Measurements from ENCODE around the gene DUSP3.
A peak's percentile ranks its signal among the peaks of the same experiment; 100 is the strongest.

The DUSP3 gene

DNA sequence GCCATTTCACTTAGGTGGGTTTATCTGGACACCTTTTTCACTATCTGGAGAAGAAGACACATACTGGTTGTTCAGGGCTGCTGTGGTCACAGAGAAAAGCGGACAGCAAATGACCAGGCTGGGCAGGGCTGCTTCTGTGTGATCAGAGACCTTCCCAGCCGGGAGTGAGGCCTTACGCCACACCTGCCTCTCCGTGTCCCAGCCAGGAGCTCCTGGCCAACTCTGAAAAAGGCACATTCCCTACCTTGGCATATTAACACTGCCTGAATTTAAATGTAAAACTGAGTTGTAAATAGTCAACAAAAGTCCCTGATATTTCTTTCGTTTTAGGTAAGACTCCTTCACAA, 11.1 kb downstream of the DUSP3 start:
- DNase-seq, result no peak

DNA sequence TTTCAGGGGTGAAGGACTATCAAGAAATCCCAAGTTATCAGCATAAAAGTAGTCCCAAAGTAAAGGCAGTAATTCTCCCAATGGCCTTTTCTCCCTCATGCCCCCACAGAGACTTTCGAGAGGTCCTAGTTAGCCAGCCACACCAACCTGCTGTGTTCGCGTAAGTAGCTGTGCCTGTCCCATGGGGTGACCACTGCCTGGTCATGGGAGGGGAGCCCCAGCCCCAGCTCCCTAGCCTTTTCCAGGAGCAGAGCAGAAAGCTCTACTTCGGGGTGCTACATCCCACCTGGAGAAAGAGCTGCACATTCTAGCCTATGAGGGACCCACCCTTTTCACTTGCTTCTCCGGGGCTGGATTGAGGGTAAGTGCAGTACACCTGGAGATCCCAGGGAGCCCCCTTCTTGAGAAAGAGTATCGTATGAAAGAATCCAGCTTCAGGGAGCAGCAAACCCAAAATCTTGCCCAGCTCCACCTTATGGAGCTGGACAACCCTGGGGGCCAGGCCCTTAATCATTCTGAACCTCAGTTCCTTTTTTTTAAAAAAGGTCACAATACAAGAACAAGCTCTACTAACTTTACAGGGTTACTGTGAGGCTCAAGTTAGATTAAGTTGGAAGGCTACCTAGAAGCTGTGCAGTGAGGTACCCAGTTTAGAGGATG, 11.6 kb downstream of the DUSP3 start:
- DNase-seq, result no peak

DNA sequence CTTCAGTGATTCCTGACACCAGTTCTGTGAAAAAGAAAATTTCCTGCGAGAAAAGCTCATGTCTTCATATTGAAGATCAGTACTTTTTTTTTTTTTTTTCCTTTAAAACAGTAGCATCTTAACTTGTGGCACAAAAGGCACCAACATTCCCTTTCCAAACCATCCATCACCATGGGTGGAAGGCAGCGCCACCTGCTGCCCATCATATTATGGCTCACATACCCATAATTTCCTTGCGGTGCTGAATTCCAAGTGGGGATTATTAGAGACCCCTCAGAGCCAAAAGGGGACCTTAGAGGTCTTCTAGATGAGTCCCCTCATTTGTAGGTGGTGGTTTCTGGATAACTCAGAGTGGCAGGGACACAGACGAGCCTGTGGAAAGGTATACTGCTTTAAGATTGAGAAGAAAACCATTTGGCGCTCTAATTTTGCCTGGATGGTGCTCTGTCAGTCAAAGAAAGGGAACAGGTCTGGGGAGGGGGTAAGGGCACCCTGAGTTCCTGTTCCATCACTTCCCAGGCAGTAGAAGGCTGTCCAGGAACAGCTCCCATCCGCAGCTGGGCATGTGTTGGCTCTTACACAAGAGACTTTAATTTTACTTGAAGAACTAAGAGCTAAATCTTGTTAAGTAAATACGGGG, 12.2 kb downstream of the DUSP3 start:
- DNase-seq, result peak; percentile 34

DNA sequence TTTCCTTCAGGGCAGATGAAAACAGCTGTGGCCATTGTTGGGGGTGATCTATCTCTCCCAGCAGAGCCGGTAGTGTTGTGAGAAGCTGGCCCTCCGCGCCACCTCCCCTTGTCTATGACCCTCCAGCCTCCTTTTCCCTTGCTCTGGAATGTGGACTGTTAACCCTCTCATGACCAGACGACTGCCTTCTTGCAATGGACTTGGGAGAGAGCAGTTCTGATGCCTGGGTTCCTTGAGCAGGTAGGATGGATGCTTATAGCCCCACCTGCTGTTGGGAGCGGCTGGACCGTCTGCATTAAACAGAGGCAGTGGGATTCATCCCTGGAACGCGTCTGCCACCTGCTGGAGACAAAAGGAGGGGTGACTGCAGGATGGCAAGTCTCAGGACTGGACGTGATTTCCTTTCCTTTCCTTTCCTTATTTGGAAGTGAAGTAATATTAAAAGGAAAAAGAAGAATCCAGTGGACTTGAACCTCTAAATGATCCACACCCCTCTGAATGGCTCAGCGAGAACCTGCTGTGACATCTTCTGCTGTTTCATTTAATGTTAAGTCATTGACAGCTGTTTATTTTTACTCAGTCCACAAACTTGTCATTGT, 18.4 kb downstream of the DUSP3 start:
- DNase-seq, result peak; percentile 80

DNA sequence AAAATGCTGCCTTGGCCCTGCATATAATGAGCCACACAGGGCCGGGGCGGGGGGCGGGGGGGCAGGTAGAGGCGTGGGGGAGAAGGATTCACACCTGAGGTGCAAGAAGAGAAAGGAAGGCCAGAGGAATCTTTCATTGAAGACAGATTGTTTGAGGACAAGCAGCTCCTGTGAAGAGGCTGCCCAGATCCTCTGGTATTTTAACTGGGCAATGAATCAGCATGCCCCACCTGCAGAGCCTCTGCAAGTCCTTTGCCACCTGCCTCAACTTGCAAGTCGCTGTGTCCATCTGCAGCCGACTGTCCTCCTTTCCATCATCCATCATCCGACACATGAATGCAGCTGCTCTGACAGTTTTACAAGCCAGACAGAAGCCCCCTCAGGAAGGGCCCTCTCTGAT, 18.9 kb downstream of the DUSP3 start:
- DNase-seq, result no peak

DNA sequence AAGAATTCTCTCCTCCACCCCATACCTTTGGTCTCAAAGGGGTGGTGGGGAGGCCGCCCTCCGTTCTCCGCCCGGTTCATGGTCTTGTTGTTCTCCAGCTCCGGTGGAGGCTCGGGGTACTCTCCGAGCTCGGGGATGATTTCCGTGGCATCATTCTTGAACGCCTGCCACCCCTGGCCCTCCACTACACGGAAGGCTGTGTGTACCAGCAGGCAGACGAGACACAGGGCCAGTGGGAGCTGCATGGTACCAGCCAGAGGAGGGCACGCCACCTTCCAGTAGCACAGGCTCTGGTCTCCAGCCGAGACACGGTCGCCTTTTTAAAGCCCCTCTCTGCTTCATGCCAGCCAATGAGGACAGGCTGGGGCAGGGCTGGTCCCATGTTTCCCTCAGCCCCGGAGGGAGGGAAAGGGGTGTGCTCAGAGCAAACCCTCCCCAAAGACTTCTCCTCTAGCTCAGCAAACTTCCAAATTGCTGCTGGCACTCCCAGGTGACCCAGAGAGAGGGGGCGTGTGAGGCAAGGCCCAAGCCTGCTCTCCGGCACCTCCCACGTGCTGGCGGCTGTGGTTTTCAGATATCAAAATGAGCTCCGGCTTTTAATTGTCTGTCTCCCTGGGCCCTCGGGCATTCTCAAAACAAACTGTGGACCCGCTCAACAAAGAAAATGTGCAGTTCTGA, 20.1 kb downstream of the DUSP3 start, which contains the start of gene SOST:
Gene SOST (minus strand): TSS at position 295 of the 678 bp plus-strand sequence. CDS start 50 bp downstream, at position 245.
- DNase-seq, result no peak

DNA sequence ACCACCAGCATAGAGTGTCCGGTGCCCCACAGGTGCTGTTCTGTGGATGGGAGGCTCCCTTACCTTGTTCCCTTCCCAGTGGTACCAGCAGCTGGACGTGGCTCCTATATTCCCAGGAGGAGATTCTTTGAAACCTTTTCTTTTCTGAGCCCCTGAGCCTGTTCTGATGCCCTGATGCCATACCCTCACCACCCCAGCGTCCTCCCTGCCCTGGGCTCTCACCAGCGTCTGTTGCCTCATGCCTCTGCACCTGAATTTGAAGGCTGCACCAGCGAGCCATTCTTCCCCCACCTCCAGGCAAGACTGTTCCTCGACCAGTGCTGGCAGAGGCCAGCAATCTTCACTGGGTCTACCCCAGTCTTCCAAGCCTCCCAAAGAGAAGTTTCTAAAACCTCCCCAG, 20.7 kb downstream of the DUSP3 start:
- no peak for DNase-seq

DNA sequence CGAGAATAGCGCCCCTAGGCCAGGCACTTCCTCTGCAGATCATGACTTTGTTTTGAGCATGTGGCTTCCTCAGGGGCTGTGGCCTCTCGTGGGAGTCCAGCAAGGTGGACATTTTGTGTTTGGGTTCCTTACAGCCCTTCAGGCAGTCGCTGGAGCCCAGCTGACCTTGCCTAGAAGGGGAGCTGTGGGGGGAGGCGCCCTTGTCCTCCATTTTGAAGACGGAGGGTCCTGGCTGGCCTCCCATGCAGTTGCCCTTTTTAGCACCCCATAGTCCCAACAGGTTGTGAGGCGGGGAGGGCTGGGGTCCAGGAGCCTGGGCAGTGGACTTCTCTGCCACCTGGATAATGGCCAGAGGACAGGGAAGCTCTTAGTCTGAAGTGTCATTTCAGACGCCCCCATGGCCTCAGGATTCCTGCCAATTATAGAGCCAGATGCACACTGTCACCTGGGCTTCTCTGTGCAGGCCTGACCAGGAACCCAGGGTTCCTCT, 21.6 kb downstream of the DUSP3 start:
- no peak for DNase-seq

DNA sequence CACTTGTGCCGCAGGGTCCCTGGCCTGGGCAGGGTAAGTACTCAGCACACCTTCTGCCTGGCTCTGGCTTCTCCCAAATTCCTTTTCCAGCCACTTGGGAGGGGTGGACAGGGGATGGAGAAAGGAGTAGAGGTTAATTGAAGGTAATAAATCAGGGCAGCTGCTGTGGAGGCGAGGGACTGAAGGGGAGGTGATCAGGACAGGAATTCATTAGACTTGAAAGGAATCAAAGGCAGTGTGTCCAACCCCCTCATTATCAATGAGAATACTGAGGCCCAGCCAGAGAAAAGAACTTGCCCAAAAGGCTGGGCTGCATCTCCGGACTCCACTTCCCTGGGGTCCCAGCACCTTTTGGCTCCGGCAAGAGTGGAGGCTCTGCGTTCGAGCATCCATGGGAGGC, 22.6 kb downstream of the DUSP3 start:
- DNase-seq, result no peak

DNA sequence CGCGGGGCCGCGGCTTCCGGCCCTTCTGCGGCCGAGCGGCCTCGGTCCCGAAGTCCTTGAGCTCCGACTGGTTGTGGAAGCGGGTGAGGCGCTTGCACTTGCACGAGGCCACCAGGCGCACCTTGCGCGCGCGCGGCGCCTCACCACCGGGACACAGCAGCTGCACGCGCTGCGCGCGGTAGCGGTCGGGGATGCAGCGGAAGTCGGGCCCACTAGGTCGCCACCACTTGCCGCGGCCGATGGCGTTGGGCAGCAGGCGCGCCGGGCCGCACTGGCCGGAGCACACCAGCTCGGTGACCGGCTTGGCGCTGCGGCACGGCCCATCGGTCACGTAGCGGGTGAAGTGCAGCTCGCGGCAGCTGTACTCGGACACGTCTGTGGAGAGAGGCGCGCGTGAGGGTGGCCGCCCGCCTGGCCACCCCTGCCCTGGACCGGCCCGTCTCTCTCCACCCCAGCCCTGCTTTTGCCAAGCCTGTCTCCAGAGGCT, 23.3 kb downstream of the DUSP3 start:
- DNase-seq, result no peak

DNA sequence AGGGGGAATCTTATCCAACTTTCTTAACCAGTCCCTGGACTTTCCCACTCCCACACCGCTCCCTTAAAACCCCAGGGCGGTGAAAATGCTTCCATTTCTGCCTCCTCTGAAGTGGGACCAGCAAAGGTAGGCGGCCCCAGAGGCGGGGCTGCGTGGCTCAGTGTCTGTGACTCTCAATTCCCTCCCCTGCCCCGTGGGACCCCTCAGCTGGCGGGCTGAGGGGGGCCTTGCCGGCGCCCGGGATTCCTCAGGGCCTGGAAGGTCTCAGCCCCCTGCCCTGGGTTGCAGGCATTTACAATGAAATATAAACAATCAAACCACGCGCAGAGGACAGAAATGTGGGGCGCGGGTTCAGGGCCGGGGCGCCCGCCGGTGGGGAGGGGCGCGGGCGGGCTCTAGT, 23.8 kb downstream of the DUSP3 start:
- DNase-seq, result no peak

DNA sequence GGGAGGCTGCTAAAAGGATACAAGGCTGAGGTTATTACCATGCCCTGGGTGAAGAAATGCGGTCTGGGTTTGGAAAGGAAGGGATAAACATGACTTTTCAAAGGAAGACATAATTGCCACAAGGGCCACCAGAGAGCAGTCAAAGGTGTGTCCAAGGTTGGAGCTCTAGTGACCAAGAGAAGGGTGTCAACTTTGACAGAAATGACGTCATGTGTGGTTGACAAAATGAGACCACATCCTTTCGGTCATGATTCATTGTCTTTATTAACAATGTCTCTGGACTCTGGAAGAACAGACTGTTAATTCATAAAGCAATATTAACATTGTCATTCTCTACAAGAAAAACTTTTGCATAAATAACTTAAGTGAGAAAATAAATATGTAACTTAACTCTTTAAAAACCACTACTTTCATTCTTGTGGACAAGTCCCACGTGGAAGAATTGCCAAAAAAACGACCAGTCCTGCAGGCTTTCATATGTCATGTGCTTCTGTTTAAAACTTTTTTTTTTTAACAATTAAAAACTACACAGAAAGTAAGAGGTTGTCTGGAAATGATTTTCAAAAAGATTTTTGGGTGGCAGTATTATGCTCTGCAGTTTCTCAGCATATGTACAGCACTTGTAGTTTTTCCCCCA, 25.2 kb downstream of the DUSP3 start:
- peak; percentile 26 for DNase-seq

DNA sequence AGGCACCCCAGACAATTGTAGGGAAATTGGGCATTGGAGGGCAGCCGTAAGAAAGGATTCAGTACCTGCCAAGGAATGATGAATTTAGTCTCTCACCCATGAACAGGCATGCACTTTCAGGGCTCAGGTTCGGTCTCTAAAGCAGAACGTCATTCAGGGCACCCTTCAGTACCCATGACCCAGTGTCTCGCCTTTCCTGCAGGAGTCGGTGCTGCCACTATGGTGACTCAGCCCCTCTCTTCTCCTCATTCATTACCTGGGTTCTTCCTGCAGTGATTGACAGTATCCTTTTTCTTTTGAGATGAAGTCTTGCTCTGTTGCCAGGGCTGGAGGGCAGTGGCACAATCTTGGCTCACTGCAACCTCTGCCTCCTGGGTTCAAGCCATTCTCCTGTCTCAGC, 28.6 kb downstream of the DUSP3 start:
- DNase-seq, result no peak

DNA sequence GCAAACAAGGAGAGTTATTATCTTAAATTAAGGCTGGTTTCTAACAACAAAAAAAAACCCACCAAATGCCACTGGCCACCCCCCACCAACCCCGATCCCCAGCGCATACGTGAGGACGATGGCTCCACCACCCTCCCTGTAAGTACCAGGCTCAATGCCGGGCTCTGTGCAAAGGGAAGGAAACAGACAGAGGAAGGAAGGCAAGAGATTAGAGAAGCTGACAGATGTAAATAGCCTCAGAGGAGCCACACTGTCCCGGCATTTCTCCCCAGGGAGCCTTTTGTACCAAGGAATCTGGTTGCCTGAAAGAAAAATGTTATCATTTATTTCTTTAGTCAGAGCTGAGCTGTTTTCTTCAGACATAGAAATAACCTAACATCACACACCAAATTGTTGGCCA, 33.2 kb downstream of the DUSP3 start:
- no peak for DNase-seq

DNA sequence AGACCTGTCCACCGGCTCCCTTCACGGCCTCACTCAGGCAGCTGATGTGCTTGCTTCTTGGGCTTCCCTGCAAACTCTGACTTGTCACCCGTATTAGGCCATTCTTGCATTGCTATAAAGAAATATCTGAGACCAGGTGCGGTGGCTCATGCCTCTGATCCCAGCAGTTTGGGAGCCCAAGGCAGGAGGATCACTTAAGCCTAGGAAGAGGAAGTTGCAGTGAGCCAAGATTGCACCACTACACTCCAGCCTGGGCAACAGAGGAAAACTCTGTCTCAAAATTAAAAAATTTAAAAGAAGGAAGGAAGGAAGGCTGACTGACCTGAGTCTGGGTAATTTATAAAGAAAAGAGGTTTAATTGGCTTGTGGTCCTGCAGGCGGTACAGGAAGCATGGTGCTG, 37.1 kb downstream of the DUSP3 start:
- DNase-seq, result no peak

DNA sequence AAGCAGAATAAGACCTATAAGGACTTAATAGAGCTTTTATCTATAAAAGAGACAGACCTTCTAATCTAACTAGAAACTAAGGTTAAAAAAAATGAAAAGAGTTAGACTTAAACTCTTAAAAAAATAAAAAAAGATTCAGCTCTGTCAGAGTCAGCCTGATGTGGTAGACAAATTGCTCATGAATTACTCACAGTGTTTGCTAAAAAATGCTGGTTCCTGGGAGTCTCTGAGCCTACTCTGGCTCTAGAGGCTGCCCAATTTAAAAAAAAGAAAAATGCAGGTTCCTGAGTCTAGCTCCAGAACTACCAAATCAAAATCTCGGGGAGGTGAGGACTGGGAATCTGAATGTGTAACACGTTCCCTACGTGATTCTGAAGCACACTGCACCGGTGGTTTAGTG, 38.2 kb downstream of the DUSP3 start:
- DNase-seq, result no peak

DNA sequence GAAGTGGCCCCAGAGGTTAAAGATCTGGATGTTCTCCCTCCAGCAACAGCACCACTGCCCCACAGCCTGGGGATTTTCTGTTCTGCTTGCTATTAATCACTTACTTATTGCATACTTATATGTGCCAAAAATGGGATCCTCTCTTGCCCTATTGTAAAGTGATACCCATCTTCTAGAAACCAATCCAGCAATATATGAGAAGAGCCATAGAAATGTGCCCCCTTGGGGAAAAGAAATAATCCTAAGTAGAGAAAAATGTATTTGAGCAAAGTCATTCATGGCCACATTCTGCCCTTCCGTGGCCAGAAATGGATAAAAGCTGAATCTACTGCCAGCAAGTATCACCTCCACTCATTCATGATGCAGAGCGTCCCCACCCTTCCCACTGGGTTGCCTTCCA, 41.1 kb downstream of the DUSP3 start:
- DNase-seq, result no peak

DNA sequence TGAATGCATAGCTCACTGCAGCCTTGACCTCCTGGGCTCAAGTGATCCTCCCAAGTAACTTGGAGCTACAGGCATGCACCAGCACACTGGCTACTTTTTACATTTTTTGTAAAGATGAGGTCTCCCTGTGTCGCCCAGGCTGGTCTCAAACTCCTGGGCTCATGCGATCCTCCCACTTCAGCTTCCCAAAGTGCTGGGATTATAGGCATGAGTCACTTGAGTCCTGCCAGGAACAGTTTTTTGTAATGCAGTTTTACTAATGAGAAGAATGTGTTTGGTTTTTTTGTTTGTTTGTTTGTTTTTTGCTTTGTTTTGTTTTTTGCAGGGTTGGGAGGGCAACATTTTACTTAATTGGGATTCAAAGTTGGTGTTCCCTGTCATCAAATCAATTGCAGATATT, 42.4 kb downstream of the DUSP3 start:
- no peak for DNase-seq

DNA sequence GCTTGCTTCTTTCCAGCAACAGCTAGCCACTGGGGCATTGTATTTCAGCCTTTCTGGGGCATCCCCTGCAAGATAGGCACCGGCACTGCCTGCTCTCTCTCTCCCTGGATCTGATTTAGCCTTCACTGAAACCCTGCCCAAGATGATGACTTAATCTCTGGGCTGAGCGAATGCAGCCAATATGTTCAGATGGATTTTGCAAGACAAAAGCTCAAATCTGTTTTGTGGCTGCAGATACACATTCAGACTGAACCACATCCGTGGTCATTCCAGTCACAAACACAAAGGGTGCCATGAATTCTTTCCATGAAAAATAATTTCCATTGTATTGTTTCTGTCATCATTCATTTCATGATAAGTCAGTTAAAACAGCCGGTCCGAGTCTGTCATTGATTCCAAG, 44.4 kb downstream of the DUSP3 start:
- DNase-seq, result no peak

DNA sequence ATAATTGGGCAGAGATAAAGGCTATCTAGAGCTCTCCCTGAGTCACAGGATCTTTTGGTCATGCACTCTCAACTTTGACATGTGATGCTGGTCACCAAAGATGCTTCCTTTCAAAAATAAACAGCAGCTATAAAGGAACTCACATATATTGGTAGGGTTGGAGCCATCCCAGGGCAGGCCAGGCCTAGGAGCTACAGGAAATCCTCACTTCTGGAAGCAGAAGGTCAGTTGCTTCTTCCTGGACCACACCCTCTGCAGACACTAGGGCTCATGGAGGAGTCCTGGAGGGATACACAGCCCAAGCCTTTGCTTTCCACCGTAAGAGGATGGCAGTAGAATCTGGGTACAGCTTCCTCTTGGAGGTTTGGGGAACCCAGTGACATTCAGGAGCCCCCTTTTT, 44.8 kb downstream of the DUSP3 start:
- DNase-seq, result no peak

DNA sequence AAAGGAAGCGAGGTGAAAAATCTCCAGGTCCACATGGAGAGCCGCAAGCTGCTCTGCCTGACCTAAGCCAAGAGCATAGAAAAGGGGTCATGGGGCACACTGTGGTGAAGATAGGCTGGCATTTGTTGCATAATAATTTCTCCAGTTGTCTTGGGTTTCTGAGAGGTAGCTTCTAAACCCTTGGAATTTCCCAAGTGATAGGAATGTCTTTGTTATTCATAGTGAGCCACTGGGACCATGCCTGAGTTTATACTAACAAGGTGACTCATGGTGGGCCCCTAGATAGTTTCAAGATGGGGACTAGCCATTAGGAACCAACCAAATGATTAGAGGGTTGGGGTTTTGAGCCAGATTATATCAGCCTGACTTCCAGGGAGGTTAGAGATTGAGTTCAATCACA, 45.8 kb downstream of the DUSP3 start:
- no peak for DNase-seq

DNA sequence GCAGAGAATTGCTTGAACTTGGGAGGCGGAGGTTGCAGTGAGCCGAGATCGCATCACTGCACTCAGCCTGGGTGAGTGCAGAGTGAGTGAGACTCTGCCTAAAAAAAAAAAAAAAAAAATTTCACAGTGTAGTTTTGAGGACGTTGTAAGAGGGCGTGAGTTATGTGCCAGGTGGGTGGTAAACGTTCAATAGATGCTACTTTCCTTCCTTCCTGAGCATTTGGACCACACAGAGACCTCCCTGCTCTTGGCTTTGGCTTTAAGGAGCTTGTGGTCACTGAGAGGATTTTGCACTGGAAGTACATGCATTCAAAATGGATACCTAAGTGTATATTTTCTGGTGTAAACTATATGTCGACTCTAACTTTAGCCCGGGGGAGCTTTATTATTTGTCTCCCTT, 50.7 kb downstream of the DUSP3 start:
- no peak for DNase-seq

DNA sequence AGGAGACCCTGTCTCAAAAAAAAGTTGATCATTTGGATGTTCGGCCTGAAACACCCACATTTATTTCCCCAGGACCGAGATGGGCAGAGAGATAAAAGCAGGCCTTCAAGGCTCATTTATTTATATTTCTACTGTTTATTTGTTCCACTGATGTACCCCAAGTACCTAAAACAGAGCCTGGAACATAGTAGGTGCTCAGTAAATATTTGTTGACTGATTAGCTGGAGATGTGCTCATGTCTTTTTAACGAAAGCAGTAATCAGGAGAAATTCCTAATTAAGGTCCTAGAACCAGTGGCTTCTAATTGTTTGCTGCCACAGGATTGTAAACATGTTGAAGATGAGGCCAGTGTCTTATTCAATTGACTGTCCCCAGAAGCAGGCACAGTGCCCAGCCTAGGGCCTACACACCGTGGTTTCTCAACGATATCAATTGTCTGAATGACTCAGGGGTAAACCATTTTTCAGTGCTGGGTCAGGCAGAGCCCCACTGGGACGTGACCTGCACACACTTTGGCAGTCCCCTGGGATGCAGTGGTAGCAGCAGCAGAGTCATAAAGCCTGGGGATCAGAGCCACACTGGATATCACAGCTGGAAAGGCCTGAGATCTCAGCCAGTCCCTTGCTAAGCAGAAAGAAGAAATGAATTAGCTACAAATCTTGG, 54.9 kb downstream of the DUSP3 start:
- no peak for DNase-seq

Data from CD4-positive, alpha-beta T cell treated with Interleukin-4 for 4 hours (primary cell).